GM18867 (cell line): ENCODE measurements around the gene RAB41.
"Not testable (repeated sequence)": the region's sequence is repeated elsewhere in the genome, so short reads cannot be mapped to it uniquely, and the experiment has no call there.

Experiments used
- ATAC-seq: cut with Tn5 transposase; IDR thresholded peaks from one replicate; pipeline ENCODE4 v1.9.1; 2021; ENCODE audit warnings: mild to moderate bottlenecking, moderate library complexity; ENCODE audit not compliant: unreplicated experiment

The RAB41 gene

DNA sequence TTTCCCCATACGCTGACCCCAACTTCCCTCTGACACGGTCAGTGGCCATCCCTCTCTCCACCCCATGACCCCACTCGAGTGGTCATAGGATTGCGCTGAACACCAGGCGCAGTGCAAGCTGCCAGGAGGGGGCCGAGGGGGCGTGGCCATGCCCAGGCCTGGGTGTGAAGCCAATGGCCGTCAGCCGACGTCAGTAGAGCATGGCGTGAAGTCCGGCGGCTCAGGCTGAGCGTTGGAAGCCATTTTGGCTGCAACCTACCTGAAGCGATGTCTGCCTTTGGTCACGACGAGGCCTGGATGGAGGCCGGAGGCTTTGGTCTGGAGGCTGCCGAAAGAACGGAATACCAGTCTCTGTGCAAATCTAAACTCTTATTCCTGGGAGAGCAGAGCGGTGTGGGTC, at the start of gene RAB41:
Gene RAB41, plus strand, starts transcription at position 222 of the 400 bp plus-strand sequence. Its CDS starts 46 bp downstream, at position 268.
- no peak for ATAC-seq

DNA sequence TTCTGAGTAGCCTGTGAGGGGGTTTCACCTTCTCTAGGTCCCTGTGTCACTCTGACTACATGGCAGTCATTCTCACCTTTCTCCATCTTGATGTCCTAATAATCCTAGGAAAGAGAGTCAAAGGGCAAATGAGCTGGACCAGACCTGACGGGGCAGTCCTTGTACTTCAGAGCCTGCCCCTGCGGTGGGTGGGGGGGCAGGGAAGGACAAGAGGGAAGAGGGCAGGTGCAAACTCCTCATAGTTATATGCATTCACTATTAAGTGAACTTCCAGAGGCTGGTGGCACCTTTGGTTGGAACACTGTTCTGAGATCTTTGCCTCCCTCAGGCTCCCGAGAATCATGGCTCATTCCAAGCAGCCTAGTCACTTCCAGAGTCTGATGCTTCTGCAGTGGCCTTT, 47.6 kb upstream of the RAB41 start, which contains the start of gene AWAT1:
Gene AWAT1, plus strand, starts transcription at position 301 of the 400 bp plus-strand sequence. Its CDS starts 41 bp downstream, at position 342.
- ATAC-seq: no peak

DNA sequence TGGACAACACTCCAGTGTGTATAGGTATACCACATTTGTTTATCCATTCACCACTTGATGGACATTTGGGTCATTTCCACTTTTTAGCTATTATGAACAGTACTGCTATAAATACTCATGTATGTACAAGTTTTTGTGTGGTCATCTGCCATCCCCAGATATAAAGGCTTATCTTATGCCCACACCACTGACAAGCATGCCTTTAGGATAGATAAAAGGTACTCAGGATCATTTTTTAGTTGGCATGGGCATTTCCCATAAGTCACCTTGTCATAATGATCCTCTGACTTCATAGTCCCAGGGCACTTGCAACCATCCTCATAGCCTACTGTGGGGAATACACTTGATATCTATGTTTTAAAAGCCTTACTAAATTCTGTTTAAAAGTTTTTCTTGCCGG, 41.2 kb upstream of the RAB41 start:
- no peak for ATAC-seq

DNA sequence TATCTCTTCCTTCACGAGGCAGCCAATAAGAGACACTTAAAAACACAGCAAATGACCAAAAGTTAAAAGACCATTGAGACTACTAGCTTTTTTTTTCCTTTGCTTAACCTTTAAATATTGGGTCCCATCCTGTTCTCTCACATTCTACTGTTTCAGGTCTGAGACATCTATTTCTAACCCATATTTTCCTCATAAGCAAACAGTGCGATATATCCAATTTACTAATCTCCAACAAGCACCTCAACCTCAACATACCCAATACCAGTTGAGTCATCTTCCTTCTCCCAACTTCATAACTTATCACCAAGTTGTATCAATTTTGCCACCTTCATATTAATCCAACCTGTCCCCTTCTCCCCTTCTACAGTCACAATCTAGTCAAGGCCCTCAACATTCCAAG, 40.5 kb upstream of the RAB41 start:
- no peak for ATAC-seq

DNA sequence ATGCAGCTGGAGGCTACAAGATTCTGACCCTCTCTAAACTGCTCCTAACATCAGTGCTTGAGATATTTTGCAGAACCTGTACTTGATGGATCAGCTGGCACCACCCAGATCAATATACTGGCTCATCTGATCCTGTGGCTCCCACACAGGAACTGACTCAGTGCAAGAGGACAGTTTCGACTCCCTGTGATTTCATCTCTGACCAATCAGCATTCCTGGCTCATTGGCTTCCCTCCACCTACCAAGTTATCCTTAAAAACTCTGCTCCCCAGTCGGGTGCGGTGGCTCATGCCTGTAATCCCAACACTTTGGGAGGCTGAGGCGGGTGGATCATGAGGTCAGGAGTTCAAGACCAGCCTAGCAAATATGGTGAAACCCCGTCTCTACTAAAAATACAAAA, 38.4 kb upstream of the RAB41 start:
- ATAC-seq: not testable (repeated sequence)

DNA sequence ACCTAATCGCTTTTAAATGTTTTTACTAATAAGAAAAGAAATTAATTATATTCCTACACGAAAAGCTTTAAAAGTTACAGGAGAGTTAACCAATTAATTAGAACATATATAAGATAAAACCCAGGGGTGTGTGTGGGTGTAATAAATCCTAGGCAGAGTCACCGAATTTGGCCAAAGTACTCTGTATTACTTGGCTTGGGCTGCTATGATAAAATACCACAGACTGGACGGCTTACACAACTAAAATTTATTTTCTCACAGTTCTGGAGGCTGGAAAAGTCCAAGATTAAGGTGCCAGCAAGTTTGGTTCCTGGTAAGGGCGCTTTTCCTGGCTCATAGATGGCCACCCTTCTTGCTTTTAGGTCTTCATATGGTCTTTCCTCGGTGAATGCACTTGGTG, 37.1 kb upstream of the RAB41 start:
- no peak for ATAC-seq

DNA sequence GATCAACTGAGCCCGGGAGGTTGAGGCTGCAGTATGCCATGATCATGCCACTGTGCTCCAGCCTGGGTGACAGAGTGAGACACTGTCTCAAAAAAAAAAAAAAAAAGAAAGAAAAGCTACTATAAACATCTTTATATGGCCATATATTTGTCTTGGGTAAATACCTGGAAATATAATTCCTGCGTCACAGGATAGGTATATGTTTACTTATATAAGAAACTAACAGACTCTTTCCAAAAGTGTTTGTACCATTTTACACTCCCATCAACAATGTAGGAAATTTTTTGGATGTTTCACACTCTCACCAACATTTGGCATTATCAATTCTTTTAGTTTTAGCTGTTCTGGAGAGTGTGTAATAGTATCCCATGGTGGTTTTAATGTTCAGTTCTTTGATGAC, 34.7 kb upstream of the RAB41 start:
- ATAC-seq: no peak

DNA sequence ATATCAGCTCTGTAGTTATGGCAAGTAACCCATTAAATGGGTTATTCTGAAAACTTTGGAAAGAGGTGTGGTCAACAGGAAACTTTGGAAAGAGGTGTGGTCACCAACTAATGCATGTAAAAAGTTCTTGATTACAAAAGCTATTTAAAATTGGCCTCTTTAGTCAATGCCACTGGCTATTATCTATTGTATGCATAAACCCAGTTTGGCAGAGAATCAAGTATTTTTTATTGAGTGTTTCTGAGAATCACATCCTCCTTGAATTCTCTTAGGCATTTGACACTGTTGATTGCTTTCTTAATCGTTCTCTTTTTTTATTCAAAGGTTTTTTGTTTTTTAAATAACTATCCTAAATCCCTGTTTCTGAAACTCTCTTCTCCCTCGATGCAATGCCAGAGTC, 29.5 kb upstream of the RAB41 start:
- ATAC-seq: no peak

DNA sequence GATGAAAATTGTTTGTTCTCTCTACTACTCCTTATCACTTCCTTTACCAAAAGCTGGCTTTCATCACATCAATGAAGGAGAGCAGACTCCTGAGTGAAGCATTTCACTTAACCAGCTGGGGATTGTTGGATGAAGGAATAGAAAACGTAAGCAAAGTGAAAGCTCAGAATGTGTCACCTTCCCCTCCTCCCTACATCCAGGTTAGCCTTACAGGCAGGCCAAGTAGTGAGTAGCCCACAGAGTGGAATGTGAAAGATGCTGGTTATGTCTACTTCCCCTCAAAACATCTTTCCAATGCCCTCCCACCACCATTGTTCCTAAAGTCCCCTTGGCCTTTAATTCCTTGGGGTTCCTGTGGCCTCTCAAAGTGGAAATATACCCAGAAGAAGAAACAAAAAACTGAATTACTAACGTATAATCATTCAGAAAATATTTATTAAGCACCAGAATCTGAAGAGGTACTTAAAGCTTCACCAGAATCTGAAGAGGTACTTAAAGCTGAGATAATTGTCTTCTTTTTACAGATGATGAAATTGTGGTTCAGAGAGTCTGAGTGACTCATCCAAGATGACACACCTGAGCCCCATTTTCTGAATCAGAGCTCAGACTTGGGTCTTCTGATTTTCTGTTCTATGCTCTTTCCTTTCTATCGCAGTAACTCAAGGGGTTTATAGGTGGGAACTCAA, 28.5 kb upstream of the RAB41 start:
- no peak for ATAC-seq

DNA sequence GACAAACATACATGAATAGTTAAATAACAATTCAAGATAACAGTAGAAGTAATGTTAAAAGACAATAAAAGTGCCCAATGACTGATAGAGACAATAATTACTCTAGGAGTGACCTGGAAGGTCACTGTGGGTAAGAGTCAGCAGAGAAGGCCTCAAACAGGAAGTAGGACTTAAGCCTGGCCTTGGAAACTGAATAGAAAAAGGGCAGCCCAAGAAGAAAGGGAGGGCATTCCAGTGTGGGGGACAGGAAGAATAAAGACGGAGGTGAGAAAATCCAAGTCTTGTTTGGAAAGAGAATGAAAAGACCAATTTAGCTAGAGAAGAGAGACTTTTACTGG, 27.9 kb upstream of the RAB41 start:
- ATAC-seq: no peak

DNA sequence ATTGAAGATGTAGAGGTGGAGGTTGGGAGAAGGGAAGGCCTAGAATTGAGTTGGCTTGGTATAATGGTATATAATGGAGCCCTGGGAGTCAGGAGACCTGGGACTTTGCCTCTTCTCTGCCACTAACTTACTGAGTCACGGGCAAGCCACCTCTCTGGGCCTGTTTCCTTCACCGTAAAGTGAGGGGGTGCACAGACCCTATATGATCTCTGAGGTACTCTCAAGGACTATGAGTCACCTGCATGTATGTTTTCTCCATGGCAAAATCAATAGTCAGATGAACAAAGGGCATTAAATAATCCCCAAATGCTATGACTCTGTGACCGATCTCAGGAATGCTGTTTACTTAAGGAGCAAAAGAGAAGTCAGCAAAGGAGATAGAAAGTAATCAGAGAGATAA, 27.1 kb upstream of the RAB41 start:
- ATAC-seq: no peak

DNA sequence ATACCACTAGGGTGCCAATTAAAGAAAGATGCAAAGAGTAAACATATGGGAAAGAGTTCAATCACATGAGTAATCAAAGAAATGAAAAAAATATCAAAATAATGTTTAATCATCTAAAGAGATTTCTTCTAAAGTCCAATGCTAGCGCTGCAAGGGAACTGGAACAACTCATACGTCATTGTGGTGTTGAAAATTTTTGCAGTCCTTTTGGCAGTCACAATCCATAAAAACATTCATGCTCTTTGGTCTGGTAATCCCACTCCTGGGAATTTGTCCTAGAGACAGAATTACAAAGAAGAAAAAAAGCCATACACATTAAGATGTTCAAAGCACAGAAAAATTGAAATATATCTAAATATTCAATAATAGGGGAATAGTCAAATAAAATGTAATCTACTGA, 26.5 kb upstream of the RAB41 start:
- no peak for ATAC-seq

DNA sequence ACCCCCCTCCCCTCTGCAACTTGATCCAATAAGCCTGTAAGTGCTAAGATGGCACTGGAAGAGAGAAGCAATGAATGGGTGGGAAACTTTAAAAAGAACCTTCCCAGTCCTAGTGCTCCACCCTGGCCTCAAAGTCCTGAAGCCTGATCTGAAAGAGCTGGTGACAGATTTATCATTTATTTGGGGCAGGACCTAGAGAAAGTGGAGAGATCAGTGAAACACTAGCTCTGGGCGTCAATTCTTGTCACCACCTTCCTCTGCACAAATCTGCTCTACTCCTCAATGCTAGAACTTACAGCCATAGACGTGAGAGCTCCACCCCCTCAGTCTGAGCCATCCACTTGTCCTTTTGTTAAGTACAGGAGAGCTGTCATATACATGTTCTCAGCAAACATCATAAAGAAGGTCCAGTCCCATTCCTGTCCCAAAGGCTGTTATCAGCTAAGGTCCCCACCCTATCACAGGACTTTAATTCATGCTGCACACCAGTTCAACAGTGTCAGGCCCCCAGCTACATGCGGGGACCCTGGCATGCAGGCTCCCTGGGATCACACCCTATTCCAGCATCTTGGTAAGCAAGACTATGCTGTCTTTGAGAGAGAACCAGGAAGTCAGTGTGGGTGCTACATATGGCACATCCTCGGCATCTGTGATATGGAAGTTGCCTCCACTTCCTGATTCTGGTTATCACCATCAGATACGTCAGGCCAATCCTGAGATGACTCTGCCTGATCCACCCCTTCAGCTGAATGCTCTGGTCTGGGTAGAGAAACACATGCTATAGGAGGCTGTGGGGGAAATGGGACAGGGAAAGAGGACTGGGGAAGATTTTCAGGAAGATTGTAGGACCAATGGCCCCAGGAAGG, 24.3 kb upstream of the RAB41 start:
- ATAC-seq: no peak

DNA sequence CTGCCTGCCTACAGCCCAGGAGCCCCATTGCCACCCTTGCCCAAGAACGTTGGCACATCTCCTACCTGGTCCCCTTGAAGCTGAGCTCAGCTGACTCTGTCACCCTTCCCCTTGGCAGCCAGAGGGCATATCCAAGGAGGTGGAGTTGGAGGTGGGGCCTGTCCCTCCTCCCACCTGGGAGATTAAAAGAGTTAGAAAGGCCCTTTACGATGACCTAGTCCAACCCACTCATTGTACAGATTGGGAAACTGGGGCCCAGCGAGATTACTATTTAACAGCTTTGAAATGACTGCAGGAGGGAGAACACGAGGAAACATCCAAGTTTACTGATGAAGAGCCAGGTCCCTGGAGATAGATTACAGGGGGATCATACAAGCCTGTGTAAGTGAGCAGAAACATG, 21.9 kb upstream of the RAB41 start, which contains the start of gene P2RY4:
Gene P2RY4, minus strand, starts transcription at position 101 of the 400 bp plus-strand sequence. CDS start 580 bp downstream, outside the sequence.
- no peak for ATAC-seq

DNA sequence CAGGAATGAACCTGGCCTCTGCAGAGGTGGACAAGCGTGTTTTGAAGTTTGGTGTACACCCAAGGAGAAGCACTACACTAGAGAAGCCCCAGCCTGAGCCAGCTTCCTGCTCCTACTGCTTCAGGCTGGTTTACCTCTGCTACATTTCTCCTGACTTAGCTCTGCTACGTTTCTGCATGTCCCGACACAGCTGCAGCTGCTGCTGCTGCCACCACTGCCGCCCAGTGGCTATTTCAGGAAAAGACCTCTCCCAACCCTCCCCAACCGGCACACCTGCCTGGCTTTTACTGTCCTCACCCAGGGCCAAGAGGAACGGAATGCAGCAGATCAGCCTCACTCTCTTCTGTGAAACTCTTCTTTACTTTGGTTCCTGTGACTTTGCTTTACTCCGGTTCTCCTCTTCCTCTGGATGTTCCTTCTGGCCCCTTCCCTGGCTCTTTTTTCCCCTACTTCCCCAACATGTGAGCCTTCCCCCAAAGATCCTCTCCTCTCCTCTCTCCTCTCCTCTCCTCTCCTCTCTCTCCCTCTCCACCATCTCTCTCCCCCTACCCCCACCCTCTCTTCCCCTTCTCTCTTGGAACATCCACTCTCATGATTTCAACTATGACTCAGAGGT, 18.9 kb upstream of the RAB41 start:
- peak; percentile 54 for ATAC-seq

DNA sequence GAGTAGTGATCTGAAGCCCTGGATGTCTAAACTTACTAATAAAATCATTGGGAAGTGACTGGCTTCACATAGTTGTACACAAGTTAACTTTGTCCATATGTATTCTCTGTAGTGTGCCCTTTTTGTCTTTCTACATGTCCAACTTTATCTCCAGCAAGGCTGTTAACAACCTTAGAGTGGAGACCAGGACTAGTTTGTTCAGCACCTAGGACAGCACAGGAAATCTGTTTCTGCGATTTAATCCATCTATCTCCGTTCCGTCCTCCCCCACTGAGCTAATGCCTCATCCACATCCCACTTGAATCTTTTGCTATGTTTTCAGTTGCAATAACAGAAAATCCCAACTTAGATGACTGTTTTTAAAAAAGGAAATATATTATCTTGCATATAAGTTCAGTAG, 17.2 kb upstream of the RAB41 start:
- ATAC-seq: no peak

DNA sequence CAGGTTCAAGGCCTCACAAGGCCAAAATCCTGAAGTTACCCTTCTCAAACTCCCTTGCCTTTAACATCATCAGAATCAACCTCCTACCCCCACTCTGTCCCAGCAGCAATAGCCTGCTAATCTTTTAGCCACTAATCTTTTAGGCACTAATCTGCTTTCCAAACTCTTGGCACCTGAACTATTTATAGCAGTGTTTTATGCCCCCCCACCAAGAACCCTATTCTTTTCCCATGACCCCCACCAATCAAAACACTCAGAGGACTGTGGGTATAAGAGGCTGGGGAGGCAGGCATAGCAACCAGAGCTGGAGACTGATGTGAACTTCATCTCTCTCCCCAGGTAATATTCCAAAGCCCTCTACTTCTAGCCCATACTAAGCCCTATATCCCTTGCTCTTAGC, 13.9 kb upstream of the RAB41 start, which contains the start of gene ARR3:
Gene ARR3, plus strand, starts transcription at position 301 of the 400 bp plus-strand sequence. CDS start 1,052 bp downstream, outside the sequence.
- no peak for ATAC-seq

DNA sequence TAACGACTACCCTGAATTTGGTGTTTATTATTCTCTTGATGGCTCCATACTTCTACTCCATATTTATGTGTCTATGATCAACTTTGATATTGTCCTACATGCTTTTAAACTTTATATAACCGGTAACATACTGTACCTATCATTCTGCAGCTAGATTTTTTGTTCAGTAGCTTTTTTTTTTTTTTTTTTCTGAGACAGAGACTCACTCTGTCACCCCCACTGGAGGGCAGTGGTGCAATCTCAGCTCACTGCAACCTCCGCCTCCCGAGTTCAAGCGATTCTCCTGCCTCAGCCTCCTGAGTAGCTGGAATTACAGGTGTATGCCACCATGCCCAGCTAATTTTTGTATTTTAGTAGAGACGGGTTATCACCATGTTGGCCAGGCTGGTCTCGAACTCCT, 7.9 kb upstream of the RAB41 start:
- ATAC-seq: not testable (repeated sequence)

DNA sequence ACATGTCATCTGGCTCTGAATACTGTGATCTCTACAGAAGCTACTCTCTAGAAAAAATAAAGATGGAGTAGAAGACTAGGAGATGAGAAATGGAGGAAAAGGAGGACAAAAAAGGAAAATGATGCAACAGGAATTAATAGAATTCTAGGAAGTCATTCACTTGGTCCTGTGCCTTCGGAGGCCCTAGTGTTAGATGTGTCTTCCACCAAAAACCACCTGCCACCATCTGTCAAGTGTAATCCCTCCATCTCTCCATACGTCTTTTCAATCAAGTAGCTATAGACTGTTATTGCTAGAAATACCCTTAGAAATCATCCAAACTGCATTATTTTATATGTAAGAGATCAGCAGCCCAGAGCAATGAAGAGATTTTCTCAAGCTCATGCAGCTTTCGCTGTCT, 2.9 kb upstream of the RAB41 start:
- ATAC-seq: no peak

DNA sequence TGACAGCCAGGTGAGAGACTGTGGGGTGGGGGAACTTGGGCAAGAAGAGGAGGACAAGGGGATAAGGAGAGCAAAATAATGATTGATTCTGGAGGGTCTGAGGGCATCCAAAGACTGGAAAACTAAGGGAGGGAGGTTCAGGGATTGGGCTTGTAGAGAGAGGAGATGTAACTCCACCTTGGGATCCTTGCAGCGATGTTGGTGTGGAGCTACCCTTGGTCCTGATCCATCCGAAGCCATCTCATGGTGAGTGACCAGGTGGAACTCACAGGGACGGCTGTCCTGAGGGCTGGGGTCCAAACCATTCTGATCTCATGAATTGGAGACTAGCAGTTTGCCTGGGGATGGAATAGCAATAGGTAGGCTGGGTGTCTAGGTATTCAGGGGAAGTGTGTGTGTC, 1.4 kb upstream of the RAB41 start:
- no peak for ATAC-seq

DNA sequence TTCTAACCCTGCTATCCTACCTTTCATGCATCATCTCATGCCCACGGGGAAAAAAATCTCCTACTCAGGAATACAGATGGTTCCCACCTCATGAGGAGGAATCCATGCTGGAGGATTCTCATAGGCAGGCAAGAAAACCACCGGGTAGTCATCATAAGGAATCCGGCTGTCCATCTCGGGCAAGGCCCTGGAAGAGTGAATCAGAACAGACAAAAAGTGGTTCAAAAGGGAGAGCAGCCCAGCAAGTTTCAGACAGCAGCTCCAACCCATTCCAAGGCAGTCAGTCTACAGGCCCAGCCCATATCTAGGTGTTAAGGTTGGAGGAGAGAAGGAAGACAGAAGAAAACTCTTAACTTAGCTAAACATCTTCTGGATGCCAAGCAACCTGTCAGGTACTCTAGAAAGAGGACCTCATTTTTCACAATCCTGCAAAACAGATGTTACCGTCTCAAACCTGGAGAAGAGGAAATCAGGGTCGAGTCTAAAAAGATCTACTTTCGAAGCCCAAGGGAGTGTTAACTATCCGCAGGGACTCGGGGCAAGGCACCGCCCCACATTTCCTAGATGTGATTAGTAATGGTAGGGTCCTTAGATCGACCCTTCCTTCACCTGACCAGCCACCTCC, 7.3 kb downstream of the RAB41 start:
- no peak for ATAC-seq
